HFFc6 (cell line): Measurements from ENCODE around the gene LSR. TPM values are rescaled to one million over a fixed set of nuclear protein-coding genes. Genes with fewer than 3 reads are reported as not detected.
A peak's percentile ranks its signal among the peaks of the same experiment; 100 is the strongest.

ENCODE experiments used
- DNase-seq: peaks from one replicate; pipeline ENCODE4 v3.0.0-alpha.2; 2018
- H3K27ac Mint-ChIP-seq: 2 replicates; pipeline ENCODE4 v1.8.0; 2020; ENCODE audit warnings: mild to moderate bottlenecking, mixed read lengths
- H3K27me3 Mint-ChIP-seq: 2 replicates; pipeline ENCODE4 v1.8.0; 2021; ENCODE audit warnings: mild to moderate bottlenecking, moderate library complexity, mixed read lengths; ENCODE audit not compliant: insufficient read depth
- H3K36me3 Mint-ChIP-seq: 2 replicates; pipeline ENCODE4 v1.8.0; 2021; ENCODE audit warnings: low read depth, mixed read lengths
- H3K4me1 Mint-ChIP-seq: 2 replicates; pipeline ENCODE4 v1.8.0; 2020; ENCODE audit warnings: low read depth, mixed read lengths
- H3K4me3 Mint-ChIP-seq: 2 replicates; pipeline ENCODE4 v1.8.0; 2020; ENCODE audit warnings: mild to moderate bottlenecking, moderate library complexity, mixed read lengths
- H3K9me3 Mint-ChIP-seq: 2 replicates; pipeline ENCODE4 v1.8.0; 2020; ENCODE audit warnings: mild to moderate bottlenecking, mixed read lengths
- total RNA-seq, 6 experiments: library from RNA; stranded (reverse); fragmentation: NEBNext Ultra II Directional; extraction: Animal tissue kit (Norgen Biotek cat#: 25700); gene quantifications; 2 replicates in 1 of 6; 3 replicates in 5 of 6; pipeline ENCODE4 v1.2.3, GENCODE V29; 2021
- TF ChIP-seq, protein P1 (sequence below): fragments of 200-600 bp; sonication (generic); IDR thresholded peaks from 2 replicates; pipeline ENCODE4 v1.5.0; 2021; ENCODE audit warnings: antibody characterized with exemption, mild to moderate bottlenecking

The LSR gene
- total RNA-seq, 6 experiments from 2014 or later = 1.7 to 3.3 (median 2.3) TPM

DNA sequence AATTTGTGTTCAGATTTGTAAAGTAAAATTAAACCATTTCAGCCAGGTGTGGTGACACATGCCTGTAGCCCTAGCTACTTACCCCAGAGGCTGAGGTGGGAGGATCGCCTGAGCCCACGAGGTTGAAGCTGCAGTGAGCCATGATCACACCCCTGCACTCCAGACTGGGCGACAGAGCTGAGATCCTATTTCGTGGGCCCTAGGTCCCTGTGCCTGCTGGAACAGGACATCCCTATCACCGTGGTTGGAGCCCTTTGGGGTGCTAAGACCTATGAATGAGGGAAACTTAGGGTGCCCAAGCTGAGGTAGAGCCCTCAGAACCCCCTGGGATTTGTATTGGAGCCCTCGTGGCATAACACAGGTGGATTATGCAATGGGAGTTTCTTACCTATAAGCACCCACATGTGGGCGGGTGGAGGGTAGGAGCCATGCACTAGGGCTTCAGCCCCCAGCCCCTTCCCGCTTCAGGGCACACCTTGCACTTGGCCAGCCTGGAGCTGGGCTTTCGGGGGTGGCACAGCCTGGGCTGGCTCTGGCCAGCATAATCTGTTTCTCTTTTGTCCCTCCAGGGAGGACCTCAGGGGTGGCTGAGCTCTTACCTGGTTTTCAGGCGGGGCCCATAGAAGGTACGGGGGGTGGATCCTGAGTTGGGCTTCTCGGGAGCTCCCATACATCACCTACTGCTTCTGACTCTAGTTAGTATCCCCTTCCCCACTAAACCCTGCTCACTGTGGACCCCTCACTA lies 12.7 kb downstream of the LSR start:
- no peak overlapping the region for H3K4me3 Mint-ChIP-seq
- TF ChIP-seq, protein P1, sequence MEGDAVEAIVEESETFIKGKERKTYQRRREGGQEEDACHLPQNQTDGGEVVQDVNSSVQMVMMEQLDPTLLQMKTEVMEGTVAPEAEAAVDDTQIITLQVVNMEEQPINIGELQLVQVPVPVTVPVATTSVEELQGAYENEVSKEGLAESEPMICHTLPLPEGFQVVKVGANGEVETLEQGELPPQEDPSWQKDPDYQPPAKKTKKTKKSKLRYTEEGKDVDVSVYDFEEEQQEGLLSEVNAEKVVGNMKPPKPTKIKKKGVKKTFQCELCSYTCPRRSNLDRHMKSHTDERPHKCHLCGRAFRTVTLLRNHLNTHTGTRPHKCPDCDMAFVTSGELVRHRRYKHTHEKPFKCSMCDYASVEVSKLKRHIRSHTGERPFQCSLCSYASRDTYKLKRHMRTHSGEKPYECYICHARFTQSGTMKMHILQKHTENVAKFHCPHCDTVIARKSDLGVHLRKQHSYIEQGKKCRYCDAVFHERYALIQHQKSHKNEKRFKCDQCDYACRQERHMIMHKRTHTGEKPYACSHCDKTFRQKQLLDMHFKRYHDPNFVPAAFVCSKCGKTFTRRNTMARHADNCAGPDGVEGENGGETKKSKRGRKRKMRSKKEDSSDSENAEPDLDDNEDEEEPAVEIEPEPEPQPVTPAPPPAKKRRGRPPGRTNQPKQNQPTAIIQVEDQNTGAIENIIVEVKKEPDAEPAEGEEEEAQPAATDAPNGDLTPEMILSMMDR = no peak
- H3K27me3 Mint-ChIP-seq = peaks cover 14% of the 10 kb centered on the region
- no peak for DNase-seq
- no peak overlapping the region for H3K27ac Mint-ChIP-seq
- H3K36me3 Mint-ChIP-seq = no peaks in the 10 kb centered on the region; the same call in 1 of the 2 replicates
- H3K4me1 Mint-ChIP-seq = peaks cover 12% of the 10 kb centered on the region
- H3K9me3 Mint-ChIP-seq = no peaks in the 10 kb centered on the region

- Mint-ChIP-seq H3K27ac (no peak overlapping the region), H3K9me3 (no peaks in the 10 kb centered on the region), H3K4me1 (peaks cover 12% of the 10 kb centered on the region), H3K36me3 (no peaks in the 10 kb centered on the region; the same call in 1 of the 2 replicates), H3K27me3 (peaks cover 14% of the 10 kb centered on the region), H3K4me3 (no peak overlapping the region; the same call in 1 of the 2 replicates)
- TF ChIP-seq, protein P1 = no peak
- no peak for DNase-seq
Measured at GRCh38 chr19:35262101-35262761, 13.4 kb downstream of the LSR start.

DNA sequence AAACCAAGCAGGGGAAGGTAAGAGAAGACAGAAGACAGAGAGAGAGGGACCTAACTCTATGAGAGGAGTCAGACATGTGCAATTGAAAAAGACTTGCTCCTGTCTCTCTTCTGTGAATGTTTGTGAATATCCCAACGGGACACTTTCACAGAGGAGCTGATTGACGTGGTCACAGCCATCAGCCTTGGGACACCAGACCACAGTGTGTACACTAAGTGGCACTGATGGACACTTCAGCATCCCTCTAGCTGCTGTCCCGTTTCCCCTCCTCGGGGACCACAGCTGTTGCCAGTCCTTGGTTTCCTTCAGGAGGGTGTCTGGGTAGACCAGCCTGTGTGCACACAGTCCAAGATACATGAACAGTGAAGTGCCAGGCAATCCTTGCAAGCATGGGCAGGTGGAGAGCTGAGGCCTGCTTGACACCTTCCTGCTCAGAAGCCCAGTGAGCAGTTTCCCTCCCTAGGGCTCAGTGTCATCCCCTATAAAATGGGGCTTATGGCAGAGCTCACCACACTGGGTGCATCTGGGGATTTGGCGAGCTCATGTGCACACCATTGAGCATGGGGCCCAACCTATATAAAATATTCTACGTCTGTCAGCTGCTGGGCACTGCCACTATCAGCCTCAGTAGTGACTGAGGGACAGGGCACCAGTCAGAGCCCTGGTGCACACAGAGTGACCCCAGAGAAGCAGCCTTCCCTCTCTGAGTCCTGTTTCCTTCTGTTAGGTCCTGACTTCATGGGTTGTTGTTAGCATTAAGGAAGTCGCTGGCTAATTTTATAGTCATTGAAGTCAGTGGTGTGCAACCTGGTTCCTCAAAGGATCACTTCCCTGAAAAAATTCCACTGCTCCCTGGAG lies 15.7 kb downstream of the LSR start:
- Mint-ChIP-seq H3K9me3 (no peaks in the 10 kb centered on the region), H3K27ac (no peak overlapping the region), H3K4me1 (peaks cover 12% of the 10 kb centered on the region), H3K36me3 (no peaks in the 10 kb centered on the region; the same call in 1 of the 2 replicates), H3K27me3 (peaks cover 14% of the 10 kb centered on the region), H3K4me3 (no peak overlapping the region)
- DNase-seq = no peak
- TF ChIP-seq, protein P1 = no peak

- Mint-ChIP-seq H3K4me3 (peak overlapping the region; percentile 18; the same call in 1 of the 2 replicates), H3K27ac (no peak overlapping the region), H3K4me1 (peaks cover 12% of the 10 kb centered on the region), H3K36me3 (no peaks in the 10 kb centered on the region; the same call in 1 of the 2 replicates), H3K9me3 (no peaks in the 10 kb centered on the region), H3K27me3 (peaks cover 14% of the 10 kb centered on the region)
- no peak for DNase-seq
- TF ChIP-seq, protein P1 = no peak
Measured at GRCh38 chr19:35265126-35265899, 16.5 kb downstream of the LSR start.
